Raji (cell line): ENCODE results near the gene ZNF429.

Source experiments
- POLR2A ChIP-seq: IDR thresholded peaks from 2 replicates; pipeline ENCODE4 v1.6.1; 2011; ENCODE audit warnings: low read depth, low read length, control low read depth; ENCODE audit not compliant: insufficient read depth

The ZNF429 gene

GRCh38 chr19:21492947-21493906, 12.2 kb upstream of the ZNF429 start:
- no peak for TF ChIP-seq POLR2A

GRCh38 chr19:21496876-21497275, 8.5 kb upstream of the ZNF429 start:
- no peak for TF ChIP-seq POLR2A

GRCh38 chr19:21498651-21499050, 6.8 kb upstream of the ZNF429 start:
- no peak for TF ChIP-seq POLR2A

GRCh38 chr19:21508198-21508597, 2.8 kb downstream of the ZNF429 start:
- no peak for TF ChIP-seq POLR2A

GRCh38 chr19:21513651-21514050, 8.2 kb downstream of the ZNF429 start:
- no peak for TF ChIP-seq POLR2A

GRCh38 chr19:21519488-21519887, 14.1 kb downstream of the ZNF429 start:
- no peak for TF ChIP-seq POLR2A

DNA sequence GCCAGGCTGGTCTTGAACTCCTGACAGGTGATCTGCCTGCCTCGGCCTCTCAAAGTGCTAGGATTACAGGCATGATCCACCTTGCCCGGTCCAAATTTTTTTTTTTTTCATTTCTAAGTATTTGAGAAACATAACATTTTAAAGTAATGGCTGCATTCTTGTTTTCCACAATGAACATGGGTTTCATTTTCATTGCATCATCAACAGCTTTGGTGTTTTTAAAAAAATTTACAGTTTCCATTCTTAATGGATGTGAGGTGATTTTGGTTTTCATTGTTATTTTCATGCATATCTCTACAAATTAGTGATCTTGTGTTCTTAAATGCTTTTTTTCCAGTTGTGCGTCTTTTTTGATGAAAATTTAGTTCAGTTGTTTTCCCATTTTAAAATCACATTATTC, 27.5 kb downstream of the ZNF429 start:
- TF ChIP-seq POLR2A: no peak

GRCh38 chr19:21559444-21559843, 54.0 kb downstream of the ZNF429 start:
- no peak for TF ChIP-seq POLR2A

GRCh38 chr19:21564406-21564805, 59.0 kb downstream of the ZNF429 start:
- no peak for TF ChIP-seq POLR2A

DNA sequence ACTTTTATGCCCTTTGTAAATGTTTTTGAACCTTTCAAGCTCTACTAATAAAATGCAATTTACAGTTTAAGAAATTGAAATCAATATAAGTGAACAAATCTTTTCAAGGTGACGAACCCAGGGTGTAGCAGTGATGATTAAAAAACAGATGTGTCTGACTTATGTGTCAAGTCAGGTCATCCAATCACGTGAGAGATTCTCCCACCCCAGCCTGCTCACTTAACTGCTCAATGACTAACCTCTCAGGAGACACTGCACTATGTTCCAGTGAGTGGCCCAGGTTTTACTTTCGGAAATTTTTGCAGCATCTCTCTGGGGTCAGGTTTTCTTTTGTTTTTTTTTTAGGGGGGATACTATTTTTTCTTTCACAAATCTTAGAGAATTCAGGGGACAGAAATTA, 60.7 kb downstream of the ZNF429 start:
- no peak for TF ChIP-seq POLR2A

GRCh38 chr19:21568816-21569493, 63.6 kb downstream of the ZNF429 start:
- TF ChIP-seq POLR2A: no peak

DNA sequence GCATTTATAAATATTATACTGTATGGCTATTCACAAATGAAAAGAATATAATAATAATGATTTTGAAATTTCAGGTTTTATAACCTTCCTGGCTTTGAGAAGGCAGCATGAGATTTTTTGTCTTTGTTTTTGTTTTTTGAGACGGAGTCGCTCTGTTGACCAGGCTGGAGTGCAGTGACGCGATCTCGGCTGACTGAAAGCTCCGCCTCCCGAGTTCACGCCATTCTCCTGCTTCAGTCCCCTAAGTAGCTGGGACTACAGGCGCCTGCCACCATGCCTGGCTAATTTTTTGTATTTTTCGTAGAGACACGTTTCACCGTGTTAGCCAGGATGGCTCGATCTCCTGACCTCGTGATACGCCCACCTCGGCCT, 64.1 kb downstream of the ZNF429 start:
- no peak for TF ChIP-seq POLR2A

- TF ChIP-seq POLR2A: no peak
Observed at GRCh38 chr19:21571316-21571715, 65.9 kb downstream of the ZNF429 start.

DNA sequence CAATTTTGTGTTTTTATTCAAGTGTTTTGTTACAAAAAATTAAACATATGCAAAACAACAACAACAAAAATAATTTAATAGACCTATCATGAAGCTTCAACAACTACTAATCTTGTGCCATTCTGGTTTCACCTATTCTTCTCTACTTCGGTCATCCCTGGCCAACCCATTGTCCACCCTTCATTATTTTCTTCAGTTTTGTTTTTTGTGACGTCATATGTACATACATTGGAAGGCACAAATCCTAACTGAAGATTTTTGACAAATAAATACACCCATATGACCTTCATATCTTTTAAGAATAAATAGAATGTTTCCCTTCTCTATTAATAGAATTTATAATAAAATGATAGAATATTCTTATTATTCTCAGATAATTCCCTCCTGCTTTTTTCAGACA, 69.2 kb downstream of the ZNF429 start:
- no peak for TF ChIP-seq POLR2A

GRCh38 chr19:21576481-21576880, 71.1 kb downstream of the ZNF429 start:
- no peak for TF ChIP-seq POLR2A

- TF ChIP-seq POLR2A: no peak
Observed at GRCh38 chr19:21580101-21580500, 74.7 kb downstream of the ZNF429 start.
